Stimulated activated CD8-positive, alpha-beta memory T cell treated with anti-CD3 and anti-CD28 coated beads, Interleukin-15, amount 100 ng/mL, for 24 hours (primary cell): Measurements from ENCODE around the gene CDC20.
"Not testable (repeated sequence)": the region's sequence is repeated elsewhere in the genome, so short reads cannot be mapped to it uniquely, and the experiment has no call there.

Experiments used
- DNase-seq: peaks from one replicate; pipeline ENCODE4 v3.0.0-alpha.2; 2020; ENCODE audit warnings: low read depth

CDC20 gene

DNA sequence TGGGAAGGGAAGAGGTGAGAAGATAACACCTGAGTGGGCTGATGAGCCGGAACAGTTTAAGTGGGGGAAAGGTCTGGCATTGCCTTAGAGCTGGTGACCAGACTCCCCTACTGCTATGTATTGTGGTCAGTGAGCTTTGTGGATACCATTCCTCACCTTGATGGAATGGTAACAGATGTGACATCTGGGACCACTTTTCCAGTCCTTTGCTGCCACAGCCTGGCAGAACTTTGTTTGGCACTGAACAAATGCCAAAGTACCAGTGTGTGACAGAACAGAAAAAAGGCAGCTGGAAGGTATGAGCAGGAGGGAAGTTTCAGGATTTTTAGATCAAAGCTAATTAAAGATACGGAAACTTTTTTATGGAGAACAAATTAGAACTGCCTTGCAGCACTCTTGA, 24.7 kb downstream of the CDC20 start:
- DNase-seq: no peak

DNA sequence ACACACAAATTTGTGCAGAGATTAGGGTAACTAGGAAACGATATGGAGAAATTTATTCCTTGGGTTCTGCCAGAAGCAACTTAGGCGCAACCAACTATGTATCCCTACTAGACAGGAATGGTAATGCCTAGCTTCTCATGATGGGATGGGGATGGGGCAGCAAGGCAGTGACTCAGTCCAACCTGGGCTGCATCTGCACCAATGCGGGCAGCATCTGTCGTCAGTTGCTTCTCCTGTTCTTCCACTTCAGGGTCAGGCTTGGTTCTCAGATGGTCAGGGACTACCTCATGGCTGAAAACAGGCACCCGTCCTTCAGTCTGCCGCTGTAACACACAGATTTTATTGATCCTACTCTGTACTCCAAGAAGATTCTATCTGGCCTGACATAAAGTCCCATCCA, 27.9 kb downstream of the CDC20 start:
- no peak for DNase-seq

DNA sequence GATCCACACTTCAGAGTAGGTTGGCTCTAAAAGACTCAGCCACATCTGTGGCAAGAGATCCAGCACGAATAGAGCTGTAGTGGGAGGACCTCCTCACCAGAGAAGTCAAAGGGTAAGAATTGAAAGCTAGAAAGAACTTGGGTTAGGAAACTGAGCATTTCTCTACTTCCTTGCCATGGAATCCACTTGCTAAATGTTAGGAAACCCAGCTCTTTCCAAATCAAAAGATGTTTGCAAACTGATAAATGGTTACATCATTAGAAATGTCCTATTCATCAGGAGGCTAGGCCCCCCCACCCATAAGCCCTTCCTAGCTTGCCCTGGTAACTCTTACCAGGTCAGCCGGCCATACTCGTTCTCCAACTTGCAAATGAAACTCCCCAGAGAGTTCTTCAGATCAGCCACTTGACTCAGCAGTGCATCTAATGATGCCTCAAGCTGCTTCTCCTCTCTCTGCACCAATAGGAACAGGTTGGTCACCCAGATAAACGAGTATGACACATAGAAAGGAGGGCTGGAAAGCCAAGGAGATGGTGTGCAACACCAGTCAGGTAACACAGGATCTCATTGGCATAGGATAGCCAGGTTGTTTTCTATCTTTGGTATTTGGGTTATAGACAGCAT, 29.3 kb downstream of the CDC20 start:
- no peak for DNase-seq

- DNase-seq: no peak
These were observed 29.8 kb downstream of the CDC20 start for GRCh38 chr1:43388613-43389012.

GRCh38 chr1:43389326-43390313, 30.8 kb downstream of the CDC20 start, which contains the start of the genes MED8 and SZT2:
Gene MED8, minus strand, starts transcription at chr1:43389800. Its CDS starts 36 bp downstream, at chr1:43389764.
Gene SZT2, plus strand, starts transcription at chr1:43389899. Its CDS starts 70 bp downstream, at chr1:43389969.
- peak; percentile 81 for DNase-seq

DNA sequence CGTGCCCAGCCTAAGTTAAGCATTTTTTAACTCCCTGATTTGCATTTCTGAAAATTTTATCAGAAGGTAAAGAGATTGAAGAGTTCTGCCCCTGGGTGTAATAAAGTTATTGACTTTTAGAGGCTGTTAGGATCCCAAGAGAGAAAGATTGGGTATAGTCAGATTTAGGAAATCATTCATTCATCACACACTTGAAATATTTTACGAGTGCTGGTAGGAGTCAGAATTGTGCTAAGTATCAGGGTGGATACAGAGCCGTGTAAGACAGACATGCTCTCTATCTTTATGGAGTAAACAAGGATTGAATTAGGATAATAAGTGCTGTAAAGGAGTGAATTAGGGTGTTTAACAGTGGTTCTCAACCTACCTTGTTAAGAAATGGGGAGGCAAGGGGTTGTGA, 33.9 kb downstream of the CDC20 start:
- no peak for DNase-seq

DNA sequence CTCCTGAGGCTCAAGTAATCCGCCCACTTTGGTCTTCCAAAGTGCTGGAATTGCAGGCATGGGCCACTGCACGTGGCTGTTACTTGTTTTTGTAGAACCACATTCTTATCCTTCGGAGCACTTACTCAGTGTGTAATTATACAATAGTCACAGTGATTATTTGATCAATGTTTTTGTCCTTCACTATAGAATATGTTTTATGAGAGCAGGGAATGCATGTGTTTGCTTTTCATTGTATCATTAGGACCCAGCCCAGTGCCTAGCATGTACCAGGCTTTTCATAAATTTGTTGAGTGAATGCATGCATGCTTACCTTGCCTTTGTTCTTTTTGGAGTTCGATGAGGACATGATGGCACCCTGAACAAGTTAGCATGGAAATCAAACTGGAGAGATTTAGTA, 36.7 kb downstream of the CDC20 start:
- no peak for DNase-seq

GRCh38 chr1:43396059-43396458, 37.3 kb downstream of the CDC20 start:
- DNase-seq: no peak

DNA sequence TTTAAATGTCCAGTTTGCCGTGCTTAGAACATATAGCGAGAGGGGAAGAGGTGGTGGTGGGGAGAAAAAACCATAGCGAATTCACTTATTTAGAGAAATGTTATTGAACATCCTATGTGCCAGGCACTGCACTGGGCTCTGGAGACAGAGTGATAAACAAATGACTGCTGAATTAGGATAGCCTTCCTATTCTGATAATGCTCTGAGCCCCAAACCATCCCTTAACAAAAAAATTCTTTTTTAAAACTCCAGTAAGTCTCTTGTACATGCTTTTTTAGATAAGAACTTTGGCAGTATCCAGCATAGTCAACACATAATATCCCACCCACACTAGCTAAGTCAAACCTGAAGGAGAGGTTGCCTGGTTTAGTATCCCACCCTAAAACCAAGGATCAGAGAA, 39.4 kb downstream of the CDC20 start:
- DNase-seq: no peak

DNA sequence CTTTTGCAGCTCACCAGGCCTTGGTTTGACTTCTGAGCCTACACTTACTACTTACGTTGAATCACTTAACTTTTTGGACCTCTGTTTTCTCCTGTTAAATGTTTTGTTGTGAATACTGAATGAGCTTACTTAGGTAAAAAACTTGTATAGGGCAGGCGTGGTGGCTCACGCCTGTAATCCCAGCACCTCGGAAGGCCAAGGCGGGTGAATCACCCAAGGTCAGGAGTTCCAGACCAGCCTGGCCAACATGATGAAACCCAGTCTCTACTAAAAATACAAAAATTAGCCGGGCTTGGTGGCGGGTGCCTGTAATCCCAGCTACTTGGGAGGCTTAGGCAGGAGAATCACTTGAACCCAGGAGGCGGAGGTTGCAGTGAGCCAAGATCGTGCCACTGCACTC, 41.7 kb downstream of the CDC20 start:
- DNase-seq: not testable (repeated sequence)

- no peak for DNase-seq
These were observed 43.5 kb downstream of the CDC20 start for GRCh38 chr1:43402089-43402865.

DNA sequence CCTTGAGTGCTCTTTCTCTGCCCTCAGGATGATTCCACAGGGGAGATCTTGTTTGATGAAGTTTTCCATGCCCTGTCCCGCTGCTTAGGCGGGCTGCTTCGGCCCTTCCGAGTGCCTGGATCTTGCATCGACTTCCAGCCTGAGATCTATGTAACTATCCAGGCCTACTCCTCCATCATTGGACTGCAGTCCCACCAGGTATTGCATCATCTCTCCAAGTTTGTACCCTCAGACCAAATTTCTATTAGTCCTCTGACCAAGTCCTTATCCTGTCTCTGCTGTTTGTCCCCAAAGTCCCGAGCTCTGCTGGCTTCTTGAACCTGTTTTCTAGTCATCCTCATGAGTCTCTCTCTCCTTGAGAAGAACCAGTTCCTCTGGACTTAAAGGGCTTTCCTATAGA, 45.6 kb downstream of the CDC20 start:
- DNase-seq: no peak

DNA sequence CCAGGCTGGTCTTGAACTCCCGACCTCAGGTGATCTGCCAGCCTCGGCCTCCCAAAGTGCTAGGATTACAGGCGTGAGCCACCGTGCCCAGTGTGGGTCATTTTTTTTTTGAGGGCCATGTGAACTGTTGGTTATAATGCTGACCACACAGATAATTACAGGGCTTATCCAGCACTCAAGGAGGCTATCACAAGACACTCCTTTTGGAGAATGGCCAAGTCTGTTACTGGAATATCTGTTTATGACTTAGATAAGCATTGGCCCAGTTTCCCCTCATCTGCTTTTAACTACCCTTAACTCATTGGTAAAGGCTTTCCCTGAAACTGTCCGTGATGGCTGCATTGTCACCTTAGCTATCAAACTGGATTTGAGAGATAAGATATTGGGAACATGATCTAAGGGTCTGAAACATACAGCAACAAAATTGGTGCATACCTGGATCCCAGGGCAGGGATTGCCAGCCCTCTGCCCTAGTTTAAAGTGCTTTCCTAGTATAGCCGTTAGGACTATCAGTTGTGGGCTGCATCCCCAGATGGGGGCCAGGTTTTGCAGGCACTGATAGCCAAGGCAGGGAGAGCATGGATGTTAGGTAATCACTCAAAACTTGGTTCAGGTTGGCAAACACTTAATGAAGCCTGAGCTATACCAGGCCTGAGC, 46.6 kb downstream of the CDC20 start:
- DNase-seq: no peak

- DNase-seq: no peak
These were observed 47.1 kb downstream of the CDC20 start for GRCh38 chr1:43405876-43406234.

GRCh38 chr1:43410571-43410970, 51.8 kb downstream of the CDC20 start:
- DNase-seq: no peak
